CD4-positive, alpha-beta T cell treated with Interleukin-4 for 4 hours (primary cell): Measurements from ENCODE around the gene OR51G1.
"Not testable (repeated sequence)": the region's sequence is repeated elsewhere in the genome, so short reads cannot be mapped to it uniquely, and the experiment has no call there.

Experiments used
- DNase-seq: peaks from one replicate; pipeline ENCODE4 v3.0.0-alpha.2; 2020

The OR51G1 gene

GRCh38 chr11:4924239-4924638 lies at the start of gene OR51G1:
Gene OR51G1, minus strand, starts transcription at chr11:4924339. Its CDS starts 0 bp downstream, at chr11:4924339.
- DNase-seq, result no peak

DNA sequence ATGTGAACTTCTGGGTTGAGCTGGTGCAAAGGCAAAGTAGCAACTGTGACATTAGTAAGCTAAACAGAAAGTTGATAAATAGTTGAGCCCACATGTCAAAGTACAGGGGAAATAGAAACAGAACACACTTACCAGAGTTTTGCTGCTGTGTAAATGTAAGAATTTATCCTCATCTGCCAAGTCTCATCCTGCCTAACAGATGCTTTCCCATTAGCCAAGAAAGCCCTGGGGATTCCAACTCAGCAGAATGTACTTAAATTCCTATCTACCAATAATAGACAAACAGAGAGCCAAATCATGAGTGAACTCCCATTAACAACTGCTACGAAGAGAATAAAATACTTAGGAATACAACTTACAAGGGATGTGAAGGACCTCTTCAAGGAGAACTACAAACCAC lies 38.7 kb upstream of the OR51G1 start:
- no peak for DNase-seq

DNA sequence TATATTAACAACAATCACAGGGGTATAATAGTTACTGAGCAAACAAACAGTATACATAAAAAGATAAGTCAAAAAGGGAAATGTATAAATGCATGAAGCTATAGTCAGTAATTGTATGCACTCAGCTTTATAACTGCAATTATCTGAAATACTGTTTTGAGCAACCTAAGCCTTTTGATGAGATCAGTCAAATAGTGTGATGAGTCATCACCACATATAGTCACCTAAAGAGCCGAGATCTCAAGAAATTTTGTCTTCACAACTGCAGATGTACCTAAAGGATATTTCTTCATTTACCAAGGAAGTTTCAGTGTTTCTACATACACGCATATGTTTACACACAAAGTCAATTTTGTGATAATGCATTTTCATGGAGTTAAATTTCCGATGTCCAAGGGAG lies 36.7 kb upstream of the OR51G1 start:
- DNase-seq, result no peak

GRCh38 chr11:4957396-4957795 lies 33.3 kb upstream of the OR51G1 start:
- no peak for DNase-seq

DNA sequence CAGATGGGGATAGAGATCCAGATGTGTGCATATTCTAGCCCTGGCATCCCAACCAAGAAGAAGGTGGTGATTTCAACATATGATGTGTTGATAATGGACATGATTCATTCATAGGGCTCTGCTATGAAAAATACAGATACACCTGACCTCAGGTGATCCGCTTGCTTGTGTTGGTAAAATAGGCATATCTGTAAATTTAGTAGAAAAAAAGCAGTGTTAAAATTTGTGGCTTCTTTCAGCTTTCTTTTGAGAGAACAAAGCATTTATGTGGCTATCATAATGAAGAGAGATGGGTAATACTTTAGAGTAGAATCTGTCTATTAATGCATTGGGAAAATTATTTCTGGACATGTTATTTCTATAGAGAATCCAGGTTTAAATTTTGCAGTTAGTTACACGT lies 31.5 kb upstream of the OR51G1 start, which contains the start of gene OR51A2:
Gene OR51A2 (minus strand): TSS at position 101 of the 400 bp plus-strand sequence. CDS start 0 bp downstream, at position 101.
- DNase-seq, result not testable (repeated sequence)

DNA sequence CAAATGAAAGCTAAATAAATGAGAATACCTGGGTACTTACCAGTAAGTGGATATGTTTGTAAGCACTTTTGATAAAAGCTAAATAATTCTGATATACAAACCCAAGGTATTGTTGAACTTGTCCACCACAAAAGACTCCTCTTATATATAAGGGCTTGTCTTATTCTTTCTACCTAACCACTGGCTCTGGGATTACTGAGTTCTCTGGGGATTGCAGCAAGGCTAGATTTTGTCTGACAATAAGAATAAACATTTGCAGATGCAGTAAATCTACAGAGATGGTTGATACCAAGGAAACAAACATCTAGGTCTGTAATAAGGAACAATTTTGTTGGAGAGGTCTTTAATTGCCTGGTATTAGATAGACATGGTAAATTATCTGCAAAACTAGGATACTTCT lies 23.4 kb upstream of the OR51G1 start, which contains the start of gene OR51A4:
Gene OR51A4 (minus strand): TSS at position 101 of the 400 bp plus-strand sequence. CDS start 505 bp downstream, outside the sequence.
- no peak for DNase-seq

GRCh38 chr11:4936745-4937144 lies 12.6 kb upstream of the OR51G1 start:
- DNase-seq, result no peak

DNA sequence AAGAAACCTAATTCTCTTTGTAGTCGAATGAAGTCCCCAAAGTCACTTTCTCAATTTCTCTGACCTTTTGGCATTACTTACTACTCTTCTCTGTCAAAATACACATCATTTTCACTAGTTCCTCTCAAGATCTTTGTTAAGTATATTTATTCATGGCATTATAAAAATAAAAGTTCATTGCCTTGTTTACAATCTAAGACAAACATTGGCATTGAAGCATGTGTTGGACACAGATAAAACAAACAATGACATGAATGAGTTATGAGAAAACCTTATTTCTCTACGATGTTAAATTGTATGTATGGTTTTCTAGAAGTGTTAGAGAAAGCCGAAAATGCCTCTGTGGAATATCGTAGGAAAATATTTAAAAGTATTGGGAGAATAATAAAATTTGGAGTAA lies 8.6 kb upstream of the OR51G1 start:
- DNase-seq, result no peak

DNA sequence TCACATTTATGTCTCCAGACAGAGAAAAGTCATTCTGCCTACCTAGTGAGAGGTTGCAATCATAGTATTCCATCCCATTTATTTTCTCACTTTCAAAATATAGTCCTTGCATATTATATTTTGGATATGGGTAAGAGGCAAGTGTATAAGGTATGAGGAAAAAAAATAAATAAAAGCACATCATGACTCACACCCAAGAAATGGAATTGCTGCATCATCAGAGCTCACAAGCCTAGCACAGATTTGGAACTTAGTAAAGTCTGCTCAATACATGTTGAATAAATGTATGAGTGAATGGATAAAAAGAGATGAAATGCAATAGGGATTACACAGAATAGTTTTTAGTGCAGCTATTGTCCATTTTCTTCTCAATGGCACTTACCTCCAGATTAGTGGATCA lies 2.5 kb upstream of the OR51G1 start:
- no peak for DNase-seq

DNA sequence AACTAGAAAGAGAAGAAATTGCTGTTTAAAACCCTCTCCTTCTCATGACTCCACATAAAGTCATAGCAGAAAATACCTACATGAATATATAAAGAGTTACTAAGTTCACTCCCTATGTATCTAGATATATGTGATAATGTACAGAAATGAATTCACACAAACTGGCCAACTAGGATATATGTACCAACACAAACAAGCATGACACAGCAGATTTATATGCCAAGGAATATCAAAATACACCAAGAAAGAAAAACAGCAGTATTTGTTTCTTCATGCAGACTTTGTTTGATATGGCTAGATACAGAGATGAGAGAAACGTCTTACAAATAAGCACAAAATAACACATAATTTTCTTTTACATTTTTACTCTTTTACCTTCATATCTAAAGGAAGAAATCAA lies 1.8 kb downstream of the OR51G1 start:
- no peak for DNase-seq

- no peak for DNase-seq
These were observed 2.3 kb downstream of the OR51G1 start for GRCh38 chr11:4921796-4922195.

- no peak for DNase-seq
These were observed 4.9 kb downstream of the OR51G1 start, which contains the start of gene OR51G2 for GRCh38 chr11:4919250-4919649. Gene OR51G2, minus strand, starts transcription at chr11:4919350. Its CDS starts 3,687 bp downstream, at chr11:4915663.

GRCh38 chr11:4916581-4916980 lies 7.6 kb downstream of the OR51G1 start:
- DNase-seq, result no peak

DNA sequence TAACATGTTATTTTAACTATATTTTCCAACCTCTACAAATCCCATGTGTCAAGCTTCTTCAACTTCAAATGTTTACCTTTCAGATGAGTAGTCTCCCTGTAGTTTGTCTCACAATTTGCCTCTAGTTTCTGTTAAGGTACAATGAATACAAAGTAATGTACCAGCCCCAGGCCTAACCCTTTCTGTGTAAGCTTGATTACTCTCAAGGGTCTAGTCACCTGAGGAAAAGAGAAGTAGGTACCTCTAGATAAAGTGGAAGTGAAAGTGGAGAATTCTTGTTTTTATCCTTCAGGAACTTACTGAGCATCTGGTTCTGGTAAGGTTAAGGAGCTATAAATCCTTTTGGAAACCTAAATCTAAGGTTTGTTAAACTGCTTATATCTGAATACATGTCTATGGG lies 20.7 kb downstream of the OR51G1 start, which contains the start of gene OR51A7:
Gene OR51A7 (plus strand): TSS at position 300 of the 400 bp plus-strand sequence. CDS start 3,587 bp downstream, outside the sequence.
- DNase-seq, result no peak

DNA sequence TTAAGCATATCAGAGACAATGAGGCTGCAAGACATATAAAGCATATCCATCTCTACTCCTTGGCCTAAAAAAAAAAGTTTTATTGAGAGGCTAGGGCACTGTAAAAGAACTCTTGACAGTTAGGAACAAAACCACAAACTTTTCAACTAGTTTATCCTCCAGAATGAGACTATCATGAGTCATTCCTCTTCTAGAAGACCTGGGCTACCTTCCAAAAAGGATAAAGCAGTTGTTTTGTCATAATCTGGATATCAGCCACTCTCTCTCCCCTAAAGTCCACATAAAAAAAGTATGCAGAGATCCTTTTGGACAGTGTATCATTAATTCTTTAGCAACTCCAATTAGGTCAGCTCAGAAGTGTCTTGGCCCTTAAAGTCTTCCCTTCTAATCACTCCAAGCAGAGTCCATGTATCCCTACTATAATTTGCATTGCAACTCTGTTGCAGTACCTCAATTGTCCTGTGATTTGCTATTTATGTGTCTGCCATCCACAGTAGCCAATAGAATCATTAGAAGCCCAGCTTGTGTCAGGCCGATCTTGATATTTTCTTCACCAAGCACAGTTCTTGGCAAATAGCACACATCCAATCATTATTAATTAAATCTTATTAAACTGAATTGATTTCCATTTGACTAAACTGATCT lies 32.0 kb downstream of the OR51G1 start:
- DNase-seq, result no peak

DNA sequence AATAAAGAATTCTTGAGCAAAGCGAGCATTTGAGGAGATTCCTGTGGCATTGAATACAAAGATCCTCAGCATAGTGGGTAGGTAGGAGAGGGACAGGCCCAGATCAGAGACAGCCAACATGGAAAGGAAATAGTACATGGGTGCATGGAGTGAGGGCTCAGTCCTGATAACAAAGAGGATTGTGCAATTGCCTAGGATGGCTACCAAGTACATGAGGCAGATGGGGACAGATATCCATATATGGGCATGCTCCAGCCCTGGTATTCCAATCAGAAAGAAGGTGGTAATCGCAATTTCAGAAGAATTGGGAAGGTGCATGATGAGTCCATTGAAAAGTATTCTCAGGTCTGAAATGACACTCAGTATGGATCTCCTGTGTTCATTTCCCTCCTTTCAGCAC lies 33.9 kb downstream of the OR51G1 start:
- DNase-seq, result no peak

- DNase-seq, result no peak
These were observed 36.5 kb downstream of the OR51G1 start for GRCh38 chr11:4887591-4887990.

- DNase-seq, result no peak
These were observed 38.0 kb downstream of the OR51G1 start for GRCh38 chr11:4886186-4886585.

- DNase-seq, result no peak
These were observed 39.8 kb downstream of the OR51G1 start for GRCh38 chr11:4884361-4884760.

DNA sequence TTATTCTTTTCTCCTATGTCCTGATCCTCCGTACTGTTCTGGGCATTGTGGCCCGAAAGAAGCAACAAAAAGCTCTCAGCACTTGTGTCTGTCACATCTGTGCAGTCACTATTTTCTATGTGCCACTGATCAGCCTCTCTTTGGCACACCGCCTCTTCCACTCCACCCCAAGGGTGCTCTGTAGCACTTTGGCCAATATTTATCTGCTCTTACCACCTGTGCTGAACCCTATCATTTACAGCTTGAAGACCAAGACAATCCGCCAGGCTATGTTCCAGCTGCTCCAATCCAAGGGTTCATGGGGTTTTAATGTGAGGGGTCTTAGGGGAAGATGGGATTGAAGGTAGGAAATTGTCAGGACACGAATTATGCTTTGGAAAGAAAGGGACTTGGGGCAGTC lies 41.6 kb downstream of the OR51G1 start:
- no peak for DNase-seq

GRCh38 chr11:4881860-4882500 lies 42.2 kb downstream of the OR51G1 start, which contains the start of gene OR51T1:
Gene OR51T1, plus strand, starts transcription at chr11:4881900. Its CDS starts 0 bp downstream, at chr11:4881900.
- no peak for DNase-seq

DNA sequence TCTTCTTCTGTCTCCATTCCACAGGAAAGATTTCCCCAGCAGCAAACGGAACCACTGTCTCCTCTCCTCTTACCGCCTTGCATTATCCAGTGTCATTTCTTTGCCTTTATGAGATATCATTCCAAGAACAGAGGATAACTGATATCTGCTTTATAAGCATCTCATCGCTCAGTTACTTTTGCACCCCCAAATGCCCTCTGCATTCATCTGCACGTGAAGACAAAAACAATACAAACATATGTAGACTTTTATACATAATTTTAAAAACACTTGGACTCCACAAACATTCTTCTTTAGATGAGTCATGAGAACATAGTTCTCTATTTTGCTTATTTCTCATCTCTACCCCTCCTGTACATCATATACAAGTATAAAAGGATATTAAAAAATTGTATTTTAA lies 43.0 kb downstream of the OR51G1 start:
- no peak for DNase-seq
